GM18867 (cell line): ENCODE results near the gene TRIM54.
"Not testable (repeated sequence)": the region's sequence is repeated elsewhere in the genome, so short reads cannot be mapped to it uniquely, and the experiment has no call there.

Source experiments
- ATAC-seq: cut with Tn5 transposase; IDR thresholded peaks from one replicate; pipeline ENCODE4 v1.9.1; 2021; ENCODE audit warnings: mild to moderate bottlenecking, moderate library complexity; ENCODE audit not compliant: unreplicated experiment

TRIM54 gene

GRCh38 chr2:27280826-27281225 lies 1.4 kb upstream of the TRIM54 start:
- ATAC-seq: no peak

- no peak for ATAC-seq
Measured at GRCh38 chr2:27281442-27281841, 787 bp upstream of the TRIM54 start.

GRCh38 chr2:27282892-27283291 lies 663 bp downstream of the TRIM54 start:
- no peak for ATAC-seq

DNA sequence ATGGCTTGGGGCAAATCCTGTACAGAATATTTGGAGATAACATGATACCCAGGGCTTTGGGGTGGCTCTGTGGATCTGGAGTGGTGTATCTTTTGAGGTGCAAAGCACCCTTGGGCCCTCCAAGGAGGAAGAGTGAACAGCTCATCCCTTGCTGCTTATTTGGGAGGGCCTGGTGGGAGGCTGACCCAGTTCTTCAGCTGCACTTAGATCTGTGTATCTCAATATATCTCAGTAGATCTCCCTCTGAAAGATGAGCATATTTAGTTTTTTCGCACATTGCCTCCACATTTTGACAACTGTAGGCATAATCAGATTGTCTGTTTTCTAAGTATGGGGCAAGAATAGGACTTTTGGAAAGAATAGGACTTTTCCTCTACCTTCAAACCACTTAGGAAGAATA lies 2.8 kb downstream of the TRIM54 start:
- no peak for ATAC-seq

GRCh38 chr2:27285481-27285880 lies 3.3 kb downstream of the TRIM54 start:
- no peak for ATAC-seq

GRCh38 chr2:27288610-27289009 lies 6.4 kb downstream of the TRIM54 start:
- ATAC-seq: no peak

DNA sequence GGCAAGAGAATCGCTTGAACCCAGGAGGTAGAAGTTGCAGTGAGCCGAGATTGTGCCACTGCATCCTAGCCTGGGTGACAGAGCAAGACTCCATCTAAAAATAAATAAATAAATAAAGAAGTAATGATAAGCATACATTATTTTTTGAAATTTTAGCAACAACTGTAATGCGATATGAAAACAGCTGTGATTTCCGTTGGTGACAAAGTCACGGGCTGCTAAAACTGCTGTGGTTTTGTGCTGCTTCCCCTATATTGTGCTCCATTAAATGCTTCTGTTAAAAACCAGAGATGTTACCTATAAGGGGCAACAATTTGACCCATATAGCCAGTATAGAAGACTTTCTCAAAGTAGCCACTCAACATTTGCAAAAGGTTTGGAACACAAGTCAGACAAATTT lies 8.3 kb downstream of the TRIM54 start:
- ATAC-seq: no peak

DNA sequence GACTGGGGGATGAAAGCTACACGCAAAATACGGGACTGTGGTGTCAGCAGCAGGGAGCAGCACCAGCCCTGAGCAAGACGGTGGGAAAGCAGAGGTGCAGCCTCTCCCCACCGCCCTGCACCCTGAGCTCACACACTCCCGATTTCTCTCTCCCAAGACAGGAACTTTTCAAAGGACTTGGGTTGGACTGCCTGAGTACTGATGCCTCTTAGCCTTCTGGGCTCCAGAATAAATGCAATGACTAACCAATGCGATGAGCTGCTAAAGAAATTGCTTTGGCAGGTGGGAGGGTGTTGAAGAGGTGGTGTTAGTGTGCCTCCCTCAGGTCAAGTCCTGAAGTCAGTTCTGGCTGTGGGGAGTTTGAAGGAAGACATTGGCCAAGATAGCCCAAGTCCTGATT lies 9.6 kb downstream of the TRIM54 start:
- no peak for ATAC-seq

GRCh38 chr2:27294928-27295327 lies 12.7 kb downstream of the TRIM54 start:
- ATAC-seq: no peak

DNA sequence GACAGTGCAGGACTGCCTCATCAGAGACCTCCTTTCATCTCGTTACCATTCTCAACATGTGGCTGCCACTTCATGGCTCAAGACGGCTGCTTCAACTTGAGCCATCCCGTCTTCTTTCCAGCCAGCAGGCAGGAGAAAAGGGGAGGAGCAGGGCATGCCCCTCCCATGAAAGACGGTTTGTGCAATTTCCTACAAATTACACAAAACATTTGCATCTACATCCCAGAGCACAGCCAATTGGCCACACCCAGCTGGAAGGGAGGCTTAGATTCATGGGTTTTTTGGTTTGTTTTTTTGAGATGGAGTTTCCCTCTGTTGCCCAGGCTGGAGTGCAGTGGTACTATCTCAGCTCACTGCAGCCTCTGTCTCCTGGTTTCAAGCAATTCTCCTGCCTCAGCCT lies 14.3 kb downstream of the TRIM54 start:
- ATAC-seq: no peak

- no peak for ATAC-seq
Measured at GRCh38 chr2:27297195-27297594, 15.0 kb downstream of the TRIM54 start.

DNA sequence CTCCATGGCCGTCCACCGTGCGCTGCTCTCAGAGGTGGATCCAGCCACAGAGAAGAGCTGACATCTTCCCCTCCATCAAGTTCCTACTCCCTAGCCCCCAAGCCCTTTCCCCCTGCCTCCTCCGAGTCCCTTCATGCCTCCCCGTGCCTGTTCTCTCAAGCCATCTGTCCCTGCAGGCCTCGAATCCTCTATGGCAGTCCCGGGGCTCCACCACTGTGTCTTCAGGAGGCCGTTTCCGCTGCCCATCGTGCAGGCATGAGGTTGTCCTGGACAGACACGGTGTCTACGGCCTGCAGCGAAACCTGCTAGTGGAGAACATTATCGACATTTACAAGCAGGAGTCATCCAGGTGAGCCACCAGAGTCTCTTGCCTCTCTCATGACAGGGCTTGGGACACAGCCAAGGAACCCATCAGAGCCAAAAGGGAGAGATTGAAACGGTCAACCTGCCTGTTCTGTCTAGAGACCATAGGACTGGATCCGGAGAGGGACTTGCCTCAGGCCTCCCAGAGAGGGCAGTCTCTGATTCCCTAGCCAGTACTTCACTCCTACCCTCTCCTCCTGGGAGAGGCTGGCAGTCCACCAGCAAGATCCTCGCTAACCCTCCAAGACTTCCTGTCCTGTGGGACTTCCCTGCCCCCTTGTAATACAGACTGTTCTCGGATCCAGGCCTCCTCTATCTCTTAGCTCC lies 16.3 kb downstream of the TRIM54 start:
- no peak for ATAC-seq

GRCh38 chr2:27300606-27301005 lies 18.4 kb downstream of the TRIM54 start:
- not testable (repeated sequence) for ATAC-seq

DNA sequence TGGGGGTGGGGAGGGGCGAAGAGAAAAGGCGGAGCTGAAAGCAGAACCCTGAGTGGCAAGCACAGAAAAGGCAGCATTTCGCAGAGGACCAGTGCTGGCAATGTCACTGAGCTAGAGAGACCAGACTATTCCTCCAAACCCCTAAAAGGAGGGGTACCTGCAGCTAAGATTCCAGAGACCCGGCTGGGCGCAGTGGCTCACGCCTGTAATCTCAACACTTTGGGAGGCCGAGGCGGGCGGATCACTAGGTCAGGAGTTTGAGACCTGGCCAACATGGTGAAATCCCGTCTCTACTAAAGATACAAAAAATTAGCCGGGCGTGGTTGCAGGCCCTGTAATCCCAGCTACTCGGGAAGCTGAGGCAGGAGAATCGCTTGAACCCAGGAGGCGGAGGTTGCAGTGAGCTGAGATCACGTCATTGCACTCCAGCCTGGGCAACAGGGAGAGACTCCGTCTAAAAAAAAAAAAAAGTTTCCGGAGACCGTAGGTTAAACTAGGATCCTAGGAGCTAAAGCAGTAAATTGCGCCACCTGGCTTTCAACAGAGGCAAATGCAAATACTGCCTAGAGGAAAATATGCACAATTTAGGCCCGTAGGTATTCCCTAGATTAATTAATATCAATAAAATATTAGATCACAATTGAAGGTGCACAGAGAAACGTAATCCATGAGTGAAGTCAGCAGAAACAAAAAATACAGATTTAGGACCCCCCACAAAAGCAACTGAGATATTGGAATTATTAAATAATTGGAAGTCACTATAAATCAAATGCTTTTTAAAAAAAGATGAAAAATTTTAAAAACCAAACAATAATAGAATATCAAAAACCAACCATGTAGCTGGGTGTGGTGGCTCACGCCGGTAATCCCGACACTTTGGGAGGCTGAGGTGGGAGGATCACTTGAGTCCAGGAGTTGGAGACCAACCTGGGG lies 21.1 kb downstream of the TRIM54 start:
- no peak for ATAC-seq

DNA sequence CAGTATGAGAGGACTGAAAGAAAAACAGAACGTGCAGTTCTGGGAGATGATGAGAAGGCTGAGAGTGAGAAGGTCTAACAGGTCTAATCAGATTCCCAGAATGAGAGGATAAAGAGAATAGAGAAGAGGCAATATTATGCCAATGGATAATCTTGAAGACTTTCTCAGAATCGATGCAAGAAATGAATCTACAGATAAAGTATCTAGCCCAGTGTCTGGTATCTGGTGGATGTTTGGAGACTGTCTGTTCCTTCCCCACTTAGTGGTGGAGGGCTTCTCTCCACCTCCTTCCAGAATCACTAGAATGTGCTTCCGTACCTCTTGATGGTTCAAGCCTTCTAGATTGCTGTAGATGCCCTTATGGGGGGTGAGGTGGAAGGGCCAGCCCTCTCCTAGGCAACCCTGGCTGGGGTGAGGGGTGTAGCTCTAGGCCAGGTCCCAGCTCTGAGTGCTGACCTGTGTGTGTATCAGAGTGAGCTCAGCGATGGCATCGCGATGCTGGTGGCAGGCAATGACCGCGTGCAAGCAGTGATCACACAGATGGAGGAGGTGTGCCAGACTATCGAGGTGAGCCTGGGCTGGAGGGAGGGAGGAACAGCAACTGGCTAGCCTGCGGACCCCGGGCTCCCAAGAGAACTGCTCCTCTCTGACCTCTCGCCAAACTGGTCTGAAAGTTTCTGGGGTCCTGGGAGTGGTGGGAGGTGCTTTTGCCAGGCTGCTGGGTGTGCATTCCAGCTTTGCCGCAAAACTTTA lies 22.4 kb downstream of the TRIM54 start:
- no peak for ATAC-seq

DNA sequence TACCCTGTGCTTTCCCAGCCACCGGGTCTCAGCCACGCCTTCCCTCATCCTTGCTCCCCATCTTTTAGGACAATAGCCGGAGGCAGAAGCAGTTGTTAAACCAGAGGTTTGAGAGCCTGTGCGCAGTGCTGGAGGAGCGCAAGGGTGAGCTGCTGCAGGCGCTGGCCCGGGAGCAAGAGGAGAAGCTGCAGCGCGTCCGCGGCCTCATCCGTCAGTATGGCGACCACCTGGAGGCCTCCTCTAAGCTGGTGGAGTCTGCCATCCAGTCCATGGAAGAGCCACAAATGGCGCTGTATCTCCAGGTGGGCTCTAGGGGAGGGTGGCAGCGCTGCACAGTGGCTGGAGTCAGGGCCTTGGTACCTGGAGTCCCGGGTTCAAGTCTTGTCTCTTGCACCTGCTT lies 23.3 kb downstream of the TRIM54 start:
- no peak for ATAC-seq

DNA sequence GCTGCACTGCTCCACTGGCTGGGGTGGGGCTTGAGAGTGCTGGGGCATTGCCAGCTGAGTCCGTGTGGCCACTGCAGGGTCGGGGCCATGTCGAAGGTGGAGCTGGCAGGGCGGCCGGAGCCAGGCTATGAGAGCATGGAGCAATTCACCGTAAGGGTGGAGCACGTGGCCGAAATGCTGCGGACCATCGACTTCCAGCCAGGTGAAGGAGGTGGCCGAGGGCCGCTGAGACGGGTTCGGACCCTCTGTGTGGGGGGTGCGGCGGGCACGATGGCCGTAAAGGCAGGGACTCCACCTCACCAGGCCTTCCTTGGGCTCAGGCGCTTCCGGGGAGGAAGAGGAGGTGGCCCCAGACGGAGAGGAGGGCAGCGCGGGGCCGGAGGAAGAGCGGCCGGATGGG lies 23.9 kb downstream of the TRIM54 start:
- ATAC-seq: no peak

- ATAC-seq: no peak
Measured at GRCh38 chr2:27306573-27307286, 24.5 kb downstream of the TRIM54 start.

DNA sequence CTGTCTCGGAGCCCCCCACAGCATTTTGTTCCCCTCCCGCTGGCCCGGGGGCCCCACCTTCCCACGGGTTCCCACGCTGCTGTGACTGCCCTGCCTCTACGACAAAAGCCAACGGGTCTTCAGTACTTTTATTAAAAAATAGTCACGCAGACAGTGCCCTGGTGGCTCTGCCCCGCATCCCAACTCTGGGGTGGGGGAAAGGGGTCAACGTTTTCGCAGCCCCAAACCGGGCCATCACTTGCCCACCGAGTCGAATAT lies 25.0 kb downstream of the TRIM54 start:
- ATAC-seq: no peak

GRCh38 chr2:27307545-27308358 lies 25.5 kb downstream of the TRIM54 start:
- ATAC-seq: no peak
